ENCODE results near the gene NKAIN4.

Gene NKAIN4

DNA sequence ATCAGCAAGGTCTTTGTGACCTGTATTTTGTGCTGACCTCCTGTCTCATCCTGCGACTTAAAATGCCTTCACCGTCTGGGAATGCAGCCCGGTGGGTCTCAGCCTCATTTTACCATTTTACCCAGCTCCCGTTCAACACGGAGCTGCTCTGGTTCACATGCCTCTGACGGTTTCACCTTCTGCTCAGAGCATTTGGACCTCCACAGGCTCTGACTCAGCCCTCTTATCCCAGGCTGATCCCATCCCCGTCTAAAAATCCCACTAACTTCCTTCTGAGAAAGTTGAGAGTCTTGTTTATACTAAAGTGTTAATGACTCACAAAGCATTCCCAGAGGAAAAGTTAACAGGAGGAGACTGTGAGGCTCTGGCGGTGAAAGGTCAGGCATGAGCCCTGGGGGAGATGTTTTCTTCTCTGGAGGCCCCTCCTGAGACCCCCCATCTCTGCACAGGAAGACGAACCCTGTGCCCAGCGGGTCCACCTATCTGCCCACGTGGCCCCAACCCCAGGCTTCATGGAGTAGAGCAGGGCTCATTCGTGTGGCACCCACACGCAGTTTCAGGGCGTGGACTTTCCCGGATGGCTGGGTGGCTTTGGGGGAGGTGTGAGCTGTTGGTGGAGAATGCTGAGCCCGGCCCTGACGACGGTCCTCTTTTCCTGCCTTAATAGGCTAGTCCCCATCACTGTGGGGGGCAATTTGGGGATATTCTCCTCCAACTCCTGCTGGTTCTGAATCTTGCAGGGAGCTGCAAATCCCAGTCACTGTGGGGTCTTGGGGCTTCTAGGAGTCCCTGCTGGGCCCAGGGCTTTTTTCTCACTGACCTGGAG, 21.8 kb downstream of the NKAIN4 start:
- H3K27ac ChIP-seq (ENCODE audit: low read depth, low read length): no peak overlapping the region
- no peak overlapping the region for H3K9ac ChIP-seq (ENCODE audit: low read depth, low read length)
- 47% methylated on average over 15 of the region's 18 CpGs for WGBS
- no peaks in the 10 kb centered on the region for H3K9me3 ChIP-seq (ENCODE audit: insufficient read depth, low read depth, low read length)
- H3K4me1 ChIP-seq (ENCODE audit: insufficient read depth, low read length): peaks cover 22% of the 10 kb centered on the region
- no peak overlapping the region for H3K4me3 ChIP-seq (ENCODE audit: low read length)
- no peaks in the 10 kb centered on the region for H3K36me3 ChIP-seq (ENCODE audit: insufficient read depth, low read length)
- no peaks in the 10 kb centered on the region for H3K27me3 ChIP-seq (ENCODE audit: insufficient read depth, low read length)

DNA sequence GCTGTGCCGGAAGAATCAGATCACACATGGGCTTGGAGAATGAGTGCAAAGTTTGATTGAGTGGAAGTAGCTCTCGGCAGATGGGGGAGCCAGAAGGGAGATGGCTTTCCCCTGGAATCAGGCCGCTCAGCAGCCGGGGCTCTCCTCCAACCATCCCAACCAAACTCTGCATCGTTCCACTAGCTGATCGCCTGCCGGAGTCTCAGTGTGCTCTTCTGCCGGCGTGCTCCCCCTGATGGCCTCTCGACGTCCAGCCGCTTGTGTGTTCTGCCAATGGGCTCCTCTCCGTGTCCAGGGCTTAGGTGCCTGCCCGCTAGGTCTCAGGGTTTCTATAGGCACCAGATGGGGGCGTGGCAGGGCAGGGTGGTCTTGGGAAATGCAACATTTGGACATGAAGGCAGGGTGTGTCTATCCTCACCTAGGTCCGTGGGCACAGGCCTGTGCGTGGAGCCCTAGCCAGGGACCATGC, 23.4 kb downstream of the NKAIN4 start:
- no peaks in the 10 kb centered on the region for H3K27me3 ChIP-seq (ENCODE audit: insufficient read depth, low read length)
- peaks cover 26% of the 10 kb centered on the region for H3K4me1 ChIP-seq (ENCODE audit: insufficient read depth, low read length)
- no peak overlapping the region for H3K9ac ChIP-seq (ENCODE audit: low read depth, low read length)
- 18% methylated on average over 17 of the region's 17 CpGs for WGBS
- H3K27ac ChIP-seq (ENCODE audit: low read depth, low read length): no peak overlapping the region
- H3K4me3 ChIP-seq (ENCODE audit: low read length): no peak overlapping the region
- H3K9me3 ChIP-seq (ENCODE audit: insufficient read depth, low read depth, low read length): no peaks in the 10 kb centered on the region
- H3K36me3 ChIP-seq (ENCODE audit: insufficient read depth, low read length): no peaks in the 10 kb centered on the region

DNA sequence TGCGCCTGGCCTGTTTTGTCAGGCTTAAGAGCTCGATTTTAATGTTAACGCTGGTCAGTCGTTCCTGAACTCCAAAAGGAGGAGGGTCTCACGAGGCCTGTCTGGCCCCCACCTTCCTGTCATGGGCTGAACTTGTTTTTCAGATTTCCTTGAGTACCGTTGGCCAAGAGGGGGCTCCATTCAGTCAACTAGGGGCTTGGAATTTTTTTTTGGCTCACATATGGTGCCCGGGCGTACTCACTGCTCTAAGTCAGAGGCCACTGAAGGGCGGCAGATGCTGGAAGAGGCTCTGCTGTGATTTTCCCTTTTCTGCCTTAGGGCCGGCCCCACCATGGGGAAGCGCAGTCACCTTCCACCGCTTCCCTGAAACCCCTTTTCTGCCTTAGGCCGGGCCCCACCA, 25.5 kb downstream of the NKAIN4 start:
- H3K27me3 ChIP-seq (ENCODE audit: insufficient read depth, low read length): no peaks in the 10 kb centered on the region
- H3K9ac ChIP-seq (ENCODE audit: low read depth, low read length): no peak overlapping the region
- WGBS: 41% methylated on average over 13 of the region's 13 CpGs
- H3K9me3 ChIP-seq (ENCODE audit: insufficient read depth, low read depth, low read length): no peaks in the 10 kb centered on the region
- no peaks in the 10 kb centered on the region for H3K36me3 ChIP-seq (ENCODE audit: insufficient read depth, low read length)
- no peak overlapping the region for H3K4me3 ChIP-seq (ENCODE audit: low read length)
- peak overlapping the region; percentile 55; the same call in 1 of the 2 replicates for H3K27ac ChIP-seq (ENCODE audit: low read depth, low read length)
- peaks cover 22% of the 10 kb centered on the region for H3K4me1 ChIP-seq (ENCODE audit: insufficient read depth, low read length)

DNA sequence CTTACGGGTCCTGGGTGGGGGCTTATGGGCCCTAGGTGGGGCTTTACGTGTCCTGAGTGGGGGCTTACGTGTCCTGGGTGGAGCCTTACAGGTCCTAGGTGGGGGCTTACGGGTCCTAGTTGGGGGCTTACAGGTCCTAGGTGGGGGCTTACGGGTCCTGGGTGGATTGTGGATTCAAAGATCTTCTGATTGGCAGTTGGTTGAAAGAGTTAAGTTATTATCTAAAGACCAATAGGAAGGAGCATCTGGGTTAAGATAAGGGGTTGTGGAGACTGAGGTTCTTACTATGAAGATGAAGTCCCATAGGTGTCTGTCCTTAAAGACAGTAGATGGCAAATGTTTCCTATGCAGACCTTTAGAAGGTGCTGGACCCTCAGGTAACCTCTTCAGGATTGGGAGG, 27.0 kb downstream of the NKAIN4 start:
- H3K9ac ChIP-seq (ENCODE audit: low read depth, low read length): no peak overlapping the region
- no peaks in the 10 kb centered on the region for H3K27me3 ChIP-seq (ENCODE audit: insufficient read depth, low read length)
- H3K9me3 ChIP-seq (ENCODE audit: insufficient read depth, low read depth, low read length): no peaks in the 10 kb centered on the region
- H3K4me3 ChIP-seq (ENCODE audit: low read length): no peak overlapping the region
- no peaks in the 10 kb centered on the region for H3K36me3 ChIP-seq (ENCODE audit: insufficient read depth, low read length)
- peaks cover 16% of the 10 kb centered on the region; the same call in 1 of the 2 replicates for H3K4me1 ChIP-seq (ENCODE audit: insufficient read depth, low read length)
- 95% methylated on average over 5 of the region's 5 CpGs for WGBS
- H3K27ac ChIP-seq (ENCODE audit: low read depth, low read length): no peak overlapping the region

DNA sequence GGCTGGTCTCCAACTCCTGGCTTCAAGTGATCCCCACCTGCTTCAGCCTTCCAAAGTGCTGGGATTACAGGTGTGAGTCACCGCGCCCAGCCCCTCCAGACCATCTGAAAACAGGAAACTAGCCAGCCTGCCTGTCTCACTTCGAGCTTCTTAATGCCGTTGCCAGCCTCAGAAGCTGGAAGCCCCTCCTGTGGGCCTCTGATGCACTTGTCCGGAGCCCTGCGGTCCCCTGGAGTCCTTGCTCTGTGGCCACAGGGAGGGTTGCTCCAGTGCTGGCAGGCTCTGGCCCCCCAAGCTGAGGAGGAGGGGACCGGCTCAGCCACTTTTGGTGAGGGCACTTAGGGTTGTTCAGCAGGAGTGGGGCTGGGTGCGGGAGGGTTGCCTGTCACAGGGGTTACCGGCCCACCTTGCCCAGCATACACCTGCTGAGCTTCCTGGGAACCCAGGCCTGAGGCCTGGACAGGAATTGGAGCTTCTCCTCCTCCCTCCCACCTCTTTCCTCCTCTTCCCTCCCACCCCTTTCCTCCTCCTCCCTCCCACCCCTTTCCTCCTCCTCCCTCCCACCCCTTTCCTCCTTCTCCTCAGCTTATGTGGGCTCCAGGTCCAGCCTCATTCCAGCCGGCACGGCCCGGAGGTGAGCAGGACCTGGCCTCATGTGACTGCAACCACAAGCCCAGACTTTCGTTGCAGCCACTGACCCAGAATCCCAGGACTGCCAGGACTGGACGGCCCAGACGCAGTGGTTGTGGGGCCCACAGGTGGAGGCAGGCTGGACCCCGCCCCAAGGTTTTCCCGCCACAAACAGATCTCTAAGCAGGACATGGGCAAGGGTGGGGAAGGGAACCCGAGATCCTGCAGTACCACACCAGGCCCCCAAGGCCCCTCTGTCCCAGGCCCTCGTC, 28.0 kb downstream of the NKAIN4 start:
- Histone ChIP-seq H3K9me3 (ENCODE audit: insufficient read depth, low read depth, low read length) (no peaks in the 10 kb centered on the region), H3K27me3 (ENCODE audit: insufficient read depth, low read length) (no peaks in the 10 kb centered on the region), H3K4me3 (ENCODE audit: low read length) (no peak overlapping the region), H3K36me3 (ENCODE audit: insufficient read depth, low read length) (no peaks in the 10 kb centered on the region), H3K4me1 (ENCODE audit: insufficient read depth, low read length) (peaks cover 16% of the 10 kb centered on the region; the same call in 1 of the 2 replicates), H3K9ac (ENCODE audit: low read depth, low read length) (no peak overlapping the region), H3K27ac (ENCODE audit: low read depth, low read length) (no peak overlapping the region)
- WGBS: 82% methylated on average over 19 of the region's 19 CpGs

DNA sequence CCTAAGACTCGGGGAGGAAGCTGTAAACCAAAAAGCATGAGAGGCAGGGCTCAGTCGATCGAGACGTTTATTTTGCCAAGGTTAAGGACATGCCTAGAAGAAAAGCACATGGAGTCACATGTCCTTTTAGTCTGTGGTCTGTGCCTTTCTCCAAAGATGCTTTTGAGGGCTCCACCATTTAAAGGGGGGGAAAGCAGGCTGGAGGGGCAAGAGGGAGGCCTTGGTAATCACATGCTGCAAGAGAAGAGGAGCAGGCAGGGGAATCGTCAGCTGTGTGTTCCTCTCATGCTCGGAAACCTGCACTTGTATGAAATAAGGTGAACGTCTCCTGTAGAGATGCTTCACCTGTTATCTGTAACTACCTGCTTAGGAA, 29.2 kb downstream of the NKAIN4 start:
- H3K36me3 ChIP-seq (ENCODE audit: insufficient read depth, low read length): no peaks in the 10 kb centered on the region
- H3K4me1 ChIP-seq (ENCODE audit: insufficient read depth, low read length): peaks cover 10% of the 10 kb centered on the region; the same call in 1 of the 2 replicates
- H3K9me3 ChIP-seq (ENCODE audit: insufficient read depth, low read depth, low read length): no peaks in the 10 kb centered on the region
- no peak overlapping the region for H3K4me3 ChIP-seq (ENCODE audit: low read length)
- H3K27ac ChIP-seq (ENCODE audit: low read depth, low read length): no peak overlapping the region
- no peak overlapping the region for H3K9ac ChIP-seq (ENCODE audit: low read depth, low read length)
- 86% methylated on average over 7 of the region's 7 CpGs for WGBS
- no peaks in the 10 kb centered on the region for H3K27me3 ChIP-seq (ENCODE audit: insufficient read depth, low read length)

DNA sequence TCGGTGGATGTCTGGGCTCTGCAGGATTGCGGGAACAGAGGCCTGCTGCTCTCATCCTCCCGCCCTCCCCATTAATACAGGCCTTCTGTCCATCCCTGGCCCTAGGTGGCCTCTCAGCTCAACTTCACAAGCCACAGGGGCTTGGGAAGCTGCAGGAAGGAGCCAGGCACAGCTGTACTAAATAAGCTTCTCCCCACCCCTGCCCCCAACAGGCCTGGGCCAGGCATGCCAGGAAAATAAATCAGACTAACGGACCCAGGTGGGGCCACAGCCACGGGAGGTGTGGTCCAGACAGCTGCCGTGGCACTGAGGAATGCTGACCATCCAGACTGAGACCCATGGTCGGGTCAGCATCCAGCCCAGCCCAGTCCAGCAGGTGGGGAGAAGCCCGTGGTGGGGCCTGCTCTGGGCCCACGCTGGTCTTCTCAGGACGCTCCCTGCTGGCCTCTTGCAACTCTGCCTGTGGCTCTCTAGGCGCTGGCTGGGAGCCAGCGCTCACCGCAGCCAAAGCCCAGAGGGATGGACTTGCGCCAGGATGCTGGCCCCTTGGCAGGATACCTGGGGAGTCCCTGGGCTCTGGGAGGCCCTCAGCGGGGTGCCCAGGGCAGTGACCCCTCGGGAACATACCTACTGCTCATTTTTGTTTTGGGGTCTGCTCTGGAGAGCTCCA, 29.7 kb downstream of the NKAIN4 start:
- Histone ChIP-seq H3K27ac (ENCODE audit: low read depth, low read length) (no peak overlapping the region), H3K9ac (ENCODE audit: low read depth, low read length) (no peak overlapping the region), H3K9me3 (ENCODE audit: insufficient read depth, low read depth, low read length) (no peaks in the 10 kb centered on the region), H3K27me3 (ENCODE audit: insufficient read depth, low read length) (no peaks in the 10 kb centered on the region), H3K4me1 (ENCODE audit: insufficient read depth, low read length) (0 out of 2 replicates have a peak, but pooled peaks cover 5% of the 10 kb centered on the region), H3K36me3 (ENCODE audit: insufficient read depth, low read length) (no peaks in the 10 kb centered on the region), H3K4me3 (ENCODE audit: low read length) (no peak overlapping the region)
- 60% methylated on average over 16 of the region's 16 CpGs for WGBS

DNA sequence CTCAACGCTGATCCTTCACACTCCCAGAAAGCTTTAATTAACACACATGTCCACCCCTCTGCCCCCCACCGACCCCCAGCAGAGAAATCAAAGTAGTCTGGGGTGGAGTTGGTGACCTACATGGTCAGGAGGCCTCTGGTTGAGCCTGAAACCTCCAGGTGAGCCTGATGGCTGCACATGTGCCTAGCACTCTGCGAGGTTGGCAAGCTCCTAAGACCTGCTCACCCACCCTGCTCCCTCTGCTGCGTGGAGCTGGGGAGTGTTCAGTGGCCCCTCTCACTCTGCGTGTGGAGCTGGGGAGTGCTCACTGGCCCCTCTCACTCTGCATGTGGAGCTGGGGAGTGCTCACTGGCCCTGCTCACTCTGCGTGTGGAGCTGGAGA, 30.4 kb downstream of the NKAIN4 start:
- Histone ChIP-seq H3K36me3 (ENCODE audit: insufficient read depth, low read length) (no peaks in the 10 kb centered on the region), H3K27me3 (ENCODE audit: insufficient read depth, low read length) (no peaks in the 10 kb centered on the region), H3K27ac (ENCODE audit: low read depth, low read length) (no peak overlapping the region), H3K4me1 (ENCODE audit: insufficient read depth, low read length) (0 out of 2 replicates have a peak, but pooled peaks cover 4% of the 10 kb centered on the region), H3K9ac (ENCODE audit: low read depth, low read length) (no peak overlapping the region), H3K4me3 (ENCODE audit: low read length) (no peak overlapping the region), H3K9me3 (ENCODE audit: insufficient read depth, low read depth, low read length) (no peaks in the 10 kb centered on the region)
- 68% methylated on average over 6 of the region's 6 CpGs for WGBS

DNA sequence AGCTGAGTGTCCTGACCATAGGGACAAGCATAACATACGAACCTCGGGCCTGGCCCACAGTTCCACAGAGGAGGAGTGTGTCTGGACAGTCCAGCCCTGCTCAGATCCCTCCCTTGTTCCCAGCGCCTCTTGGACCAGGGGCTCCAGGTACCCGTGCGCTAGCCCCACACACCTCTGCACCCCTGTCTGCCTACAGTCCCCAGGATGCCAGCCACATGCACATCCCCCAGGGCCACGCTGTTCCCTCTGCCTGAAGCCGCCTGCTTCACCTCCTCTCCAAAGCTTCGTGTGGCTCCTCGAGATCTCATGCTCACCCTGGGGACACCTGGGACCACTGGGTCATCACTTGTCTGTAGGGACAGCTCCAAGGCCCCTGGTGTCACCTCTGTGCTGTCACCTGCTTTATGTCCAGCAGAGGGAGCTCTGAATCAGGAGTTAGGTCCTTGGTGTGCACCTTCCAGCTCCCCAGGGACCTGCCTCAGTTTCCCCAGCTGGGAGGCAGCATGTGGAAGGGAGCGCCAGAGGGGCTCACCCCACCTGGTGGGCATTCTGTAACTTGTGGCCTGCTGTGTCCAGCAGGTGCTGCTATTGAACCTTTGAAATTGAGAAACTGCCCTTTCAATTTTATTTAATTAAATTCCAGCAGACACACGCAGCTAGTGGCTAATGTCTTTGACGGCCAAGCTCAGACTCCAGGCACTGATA, 31.0 kb downstream of the NKAIN4 start:
- Histone ChIP-seq H3K9ac (ENCODE audit: low read depth, low read length) (no peak overlapping the region), H3K9me3 (ENCODE audit: insufficient read depth, low read depth, low read length) (no peaks in the 10 kb centered on the region), H3K4me1 (ENCODE audit: insufficient read depth, low read length) (0 out of 2 replicates have a peak, but pooled peaks cover 4% of the 10 kb centered on the region), H3K27ac (ENCODE audit: low read depth, low read length) (no peak overlapping the region), H3K4me3 (ENCODE audit: low read length) (no peak overlapping the region), H3K36me3 (ENCODE audit: insufficient read depth, low read length) (no peaks in the 10 kb centered on the region), H3K27me3 (ENCODE audit: insufficient read depth, low read length) (no peaks in the 10 kb centered on the region)
- 59% methylated on average over 12 of the region's 12 CpGs for WGBS

DNA sequence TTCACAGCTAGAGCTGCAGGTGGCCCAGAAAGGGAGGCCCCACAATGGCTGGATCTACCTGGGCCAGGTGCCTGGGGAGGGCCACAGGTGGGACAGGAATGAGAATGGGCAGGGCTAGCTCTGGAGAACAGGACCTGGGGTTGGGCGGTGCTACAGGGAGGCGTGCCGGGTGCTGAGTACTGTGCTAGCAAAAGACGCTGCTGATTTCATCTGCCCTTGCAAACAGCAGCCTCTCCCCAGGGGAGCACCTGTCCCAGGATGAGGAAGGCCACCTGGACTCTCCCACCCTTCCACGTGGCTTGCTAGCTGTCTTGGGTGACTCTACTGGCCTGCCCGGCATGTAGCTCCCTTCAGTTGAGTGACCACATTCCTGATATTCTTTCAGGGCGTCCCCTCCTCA, 31.7 kb downstream of the NKAIN4 start:
- H3K9ac ChIP-seq (ENCODE audit: low read depth, low read length): no peak overlapping the region
- WGBS: 79% methylated on average over 7 of the region's 7 CpGs
- H3K4me1 ChIP-seq (ENCODE audit: insufficient read depth, low read length): 0 out of 2 replicates have a peak, but pooled peaks cover 4% of the 10 kb centered on the region
- no peaks in the 10 kb centered on the region for H3K36me3 ChIP-seq (ENCODE audit: insufficient read depth, low read length)
- no peaks in the 10 kb centered on the region for H3K27me3 ChIP-seq (ENCODE audit: insufficient read depth, low read length)
- H3K4me3 ChIP-seq (ENCODE audit: low read length): no peak overlapping the region
- no peaks in the 10 kb centered on the region for H3K9me3 ChIP-seq (ENCODE audit: insufficient read depth, low read depth, low read length)
- H3K27ac ChIP-seq (ENCODE audit: low read depth, low read length): no peak overlapping the region

All from HUES64 (cell line).